ENCODE data around the gene FBN2.

The FBN2 gene

GRCh38 chr5:128345247-128345646 is 192.8 kb downstream of the FBN2 start:
- Histone ChIP-seq H3K9me2 (replicated peaks; ENCODE audit: low read depth, low read length) (no peaks in the 10 kb centered on the region), H3F3A (ENCODE audit: low read depth) (no peaks in the 10 kb centered on the region), H3K9ac (ENCODE audit: low read depth, low read length, poor library complexity, severe bottlenecking) (no peak overlapping the region), H3K36me3 (ENCODE audit: insufficient read depth, low read length) (no peaks in the 10 kb centered on the region), H3K4me2 (ENCODE audit: low read depth, low read length, poor library complexity, severe bottlenecking) (no peak overlapping the region), H3K4me3 (ENCODE audit: low read length, poor library complexity, severe bottlenecking) (no peak overlapping the region), H3K27me3 (ENCODE audit: insufficient read depth, low read length, poor library complexity, severe bottlenecking) (no peaks in the 10 kb centered on the region), H3K79me2 (ENCODE audit: insufficient read depth, low read length) (no peaks in the 10 kb centered on the region), H2AFZ (ENCODE audit: low read length) (no peak overlapping the region), H3K4me1 (ENCODE audit: insufficient read depth, low read length, poor library complexity, severe bottlenecking) (no peaks in the 10 kb centered on the region), H3K9me3 (ENCODE audit: insufficient read depth, low read depth, low read length) (no peaks in the 10 kb centered on the region), H4K20me1 (ENCODE audit: insufficient read depth, low read length, poor library complexity, severe bottlenecking) (no peaks in the 10 kb centered on the region)
- no peak for TF ChIP-seq CTCF (conservative IDR thresholded peaks at IDR 0.05; ENCODE audit: low read length)
- no peak for TF ChIP-seq EZH2phosphoT487 (IDR thresholded peaks at IDR 0.05; ENCODE audit: borderline replicate concordance)

- Histone ChIP-seq H3K9me2 (replicated peaks; ENCODE audit: low read depth, low read length) (no peaks in the 10 kb centered on the region), H3K4me3 (ENCODE audit: low read length, poor library complexity, severe bottlenecking) (no peak overlapping the region), H3K9me3 (ENCODE audit: insufficient read depth, low read depth, low read length) (no peaks in the 10 kb centered on the region), H3K27me3 (ENCODE audit: insufficient read depth, low read length, poor library complexity, severe bottlenecking) (no peaks in the 10 kb centered on the region), H3K9ac (ENCODE audit: low read depth, low read length, poor library complexity, severe bottlenecking) (no peak overlapping the region), H4K20me1 (ENCODE audit: insufficient read depth, low read length, poor library complexity, severe bottlenecking) (no peaks in the 10 kb centered on the region), H2AFZ (ENCODE audit: low read length) (no peak overlapping the region), H3K36me3 (ENCODE audit: insufficient read depth, low read length) (no peaks in the 10 kb centered on the region), H3K4me2 (ENCODE audit: low read depth, low read length, poor library complexity, severe bottlenecking) (no peak overlapping the region), H3F3A (ENCODE audit: low read depth) (no peaks in the 10 kb centered on the region), H3K79me2 (ENCODE audit: insufficient read depth, low read length) (no peaks in the 10 kb centered on the region), H3K4me1 (ENCODE audit: insufficient read depth, low read length, poor library complexity, severe bottlenecking) (no peaks in the 10 kb centered on the region)
- TF ChIP-seq EZH2phosphoT487 (IDR thresholded peaks at IDR 0.05; ENCODE audit: borderline replicate concordance) (no peak), CTCF (conservative IDR thresholded peaks at IDR 0.05; ENCODE audit: low read length) (no peak)
Observed at GRCh38 chr5:128343168-128343567, 194.9 kb downstream of the FBN2 start.

GRCh38 chr5:128341056-128341455 is 197.0 kb downstream of the FBN2 start:
- Histone ChIP-seq H3K4me3 (ENCODE audit: low read length, poor library complexity, severe bottlenecking) (no peak overlapping the region), H3K27me3 (ENCODE audit: insufficient read depth, low read length, poor library complexity, severe bottlenecking) (no peaks in the 10 kb centered on the region), H3F3A (ENCODE audit: low read depth) (no peaks in the 10 kb centered on the region), H3K9me2 (replicated peaks; ENCODE audit: low read depth, low read length) (no peaks in the 10 kb centered on the region), H4K20me1 (ENCODE audit: insufficient read depth, low read length, poor library complexity, severe bottlenecking) (no peaks in the 10 kb centered on the region), H3K9me3 (ENCODE audit: insufficient read depth, low read depth, low read length) (no peaks in the 10 kb centered on the region), H3K36me3 (ENCODE audit: insufficient read depth, low read length) (no peaks in the 10 kb centered on the region), H3K9ac (ENCODE audit: low read depth, low read length, poor library complexity, severe bottlenecking) (no peak overlapping the region), H3K4me1 (ENCODE audit: insufficient read depth, low read length, poor library complexity, severe bottlenecking) (no peaks in the 10 kb centered on the region), H2AFZ (ENCODE audit: low read length) (no peak overlapping the region), H3K79me2 (ENCODE audit: insufficient read depth, low read length) (no peaks in the 10 kb centered on the region), H3K4me2 (ENCODE audit: low read depth, low read length, poor library complexity, severe bottlenecking) (no peak overlapping the region)
- TF ChIP-seq EZH2phosphoT487 (IDR thresholded peaks at IDR 0.05; ENCODE audit: borderline replicate concordance) = no peak
- TF ChIP-seq CTCF (conservative IDR thresholded peaks at IDR 0.05; ENCODE audit: low read length) = no peak

Data from Loucy (cell line).